GM19468 (cell line): ENCODE data around the gene TSPAN32.

Source experiments
- ATAC-seq: cut with Tn5 transposase; IDR thresholded peaks from one replicate; pipeline ENCODE4 v1.9.1; 2021; ENCODE audit warnings: mild to moderate bottlenecking, moderate library complexity, moderate number of reproducible peaks; ENCODE audit not compliant: unreplicated experiment; ENCODE audit errors: extremely low read depth

Gene TSPAN32

GRCh38 chr11:2302306-2302895 lies 588 bp downstream of the TSPAN32 start:
- ATAC-seq: no peak

GRCh38 chr11:2302896-2303626 lies 1.2 kb downstream of the TSPAN32 start:
- ATAC-seq: no peak

- no peak for ATAC-seq
Measured at GRCh38 chr11:2303627-2304505, 2.1 kb downstream of the TSPAN32 start.

- ATAC-seq: no peak
Measured at GRCh38 chr11:2304506-2305139, 2.8 kb downstream of the TSPAN32 start.

GRCh38 chr11:2305140-2305778 lies 3.4 kb downstream of the TSPAN32 start:
- ATAC-seq: no peak

- ATAC-seq: no peak
Measured at GRCh38 chr11:2305788-2306451, 4.1 kb downstream of the TSPAN32 start.

- ATAC-seq: no peak
Measured at GRCh38 chr11:2306452-2306823, 4.6 kb downstream of the TSPAN32 start.

- ATAC-seq: no peak
Measured at GRCh38 chr11:2306877-2307500, 5.2 kb downstream of the TSPAN32 start.

- ATAC-seq: no peak
Measured at GRCh38 chr11:2307501-2308331, 5.9 kb downstream of the TSPAN32 start.

GRCh38 chr11:2308713-2309112 lies 6.9 kb downstream of the TSPAN32 start:
- ATAC-seq: no peak

GRCh38 chr11:2309251-2310072 lies 7.6 kb downstream of the TSPAN32 start:
- ATAC-seq: no peak

- ATAC-seq: no peak
Measured at GRCh38 chr11:2310073-2310785, 8.4 kb downstream of the TSPAN32 start.

GRCh38 chr11:2310786-2311352 lies 9.1 kb downstream of the TSPAN32 start:
- no peak for ATAC-seq

- no peak for ATAC-seq
Measured at GRCh38 chr11:2311353-2312133, 9.7 kb downstream of the TSPAN32 start.

GRCh38 chr11:2312232-2313042 lies 10.6 kb downstream of the TSPAN32 start:
- ATAC-seq: no peak
